ENCODE data around the gene OR6N2. TPM values are rescaled to one million over a fixed set of nuclear protein-coding genes. Genes with fewer than 3 reads are reported as not detected.

Gene OR6N2
- total RNA-seq, 1 experiment from 2014 or later, result not detected

DNA sequence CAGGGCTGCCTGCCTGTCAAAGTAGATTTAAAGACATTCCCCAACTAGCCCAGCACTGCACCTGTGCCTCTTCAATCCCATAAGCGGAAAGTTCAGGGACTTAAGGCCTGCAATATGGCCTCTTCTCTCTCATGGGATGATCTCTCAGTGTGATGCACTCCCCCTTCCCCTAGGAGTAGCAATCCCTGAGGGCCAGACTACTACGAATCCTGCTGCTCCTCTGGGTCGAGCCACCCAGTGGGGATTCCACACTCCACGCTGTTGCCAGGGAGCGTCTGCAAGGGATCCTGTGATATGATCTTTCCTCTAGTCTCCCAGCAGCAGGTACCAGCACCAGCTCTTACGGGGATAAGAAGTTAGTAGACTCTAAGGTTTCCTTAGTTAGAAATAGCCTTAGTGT is 13.2 kb upstream of the OR6N2 start:
- Histone ChIP-seq H4K5ac (ENCODE audit: insufficient read length, low read depth, low read length) (no peak overlapping the region), H3K23me2 (ENCODE audit: insufficient read length, low read depth, low read length, poor library complexity, severe bottlenecking) (no peaks in the 10 kb centered on the region), H3K79me1 (ENCODE audit: insufficient read depth, low read depth, low read length, poor library complexity, severe bottlenecking) (no peaks in the 10 kb centered on the region), H3K56ac (ENCODE audit: insufficient read length, low read depth, low read length) (no peak overlapping the region), H2BK12ac (ENCODE audit: insufficient read length, low read depth, low read length) (no peak overlapping the region), H3K4ac (ENCODE audit: low read depth, low read length) (no peak overlapping the region), H3K9me3 (ENCODE audit: control insufficient read depth, low read depth, low read length) (no peaks in the 10 kb centered on the region), H3K9ac (ENCODE audit: extremely low read depth, insufficient read length, low read length) (no peak overlapping the region), H2BK5ac (ENCODE audit: insufficient read length, low read length) (no peak overlapping the region), H4K8ac (replicated peaks; ENCODE audit: insufficient read length, low read depth, low read length) (no peak overlapping the region), H3K79me2 (ENCODE audit: insufficient read depth, low read length) (no peaks in the 10 kb centered on the region), H2BK20ac (ENCODE audit: low read depth, low read length, poor library complexity, severe bottlenecking) (no peak overlapping the region), H2BK120ac (ENCODE audit: low read depth, low read length, poor library complexity, severe bottlenecking) (no peak overlapping the region), H3K27me3 (ENCODE audit: insufficient read depth, low read length) (no peaks in the 10 kb centered on the region), H3K4me1 (ENCODE audit: insufficient read depth, low read length) (no peaks in the 10 kb centered on the region), H2AK5ac (ENCODE audit: insufficient read length, low read length) (no peak overlapping the region), H4K20me1 (ENCODE audit: control insufficient read depth, insufficient read depth, insufficient read length) (no peaks in the 10 kb centered on the region), H3K4me2 (ENCODE audit: insufficient read depth, insufficient read length, low read length) (no peak overlapping the region), H4K91ac (ENCODE audit: insufficient read length, low read depth, low read length) (no peak overlapping the region), H3K23ac (ENCODE audit: insufficient read length, low read depth, low read length) (no peak overlapping the region), H2AFZ (ENCODE audit: low read length) (no peak overlapping the region), H3K18ac (ENCODE audit: insufficient read length, low read depth, low read length) (no peak overlapping the region), H3K27ac (ENCODE audit: insufficient read length, low read depth, low read length) (no peak overlapping the region), H2BK15ac (ENCODE audit: low read depth, low read length) (no peak overlapping the region), H3T11ph (ENCODE audit: low read length) (no peak overlapping the region), H3K14ac (ENCODE audit: insufficient read depth, low read length) (no peak overlapping the region)
- H3K36me3 Mint-ChIP-seq (ENCODE audit: insufficient read depth in 1 of 3, low read depth in 3 of 3), result no peaks in the 10 kb centered on the region
- H3K27ac Mint-ChIP-seq, result no peak overlapping the region
- peaks cover 6 to 12% of the 10 kb centered on the region in 2 experiments; a peak in 3 of 4 replicates for H3K4me1 Mint-ChIP-seq
- H3K4me3 Mint-ChIP-seq, result no peak overlapping the region
- TF ChIP-seq, protein P1, sequence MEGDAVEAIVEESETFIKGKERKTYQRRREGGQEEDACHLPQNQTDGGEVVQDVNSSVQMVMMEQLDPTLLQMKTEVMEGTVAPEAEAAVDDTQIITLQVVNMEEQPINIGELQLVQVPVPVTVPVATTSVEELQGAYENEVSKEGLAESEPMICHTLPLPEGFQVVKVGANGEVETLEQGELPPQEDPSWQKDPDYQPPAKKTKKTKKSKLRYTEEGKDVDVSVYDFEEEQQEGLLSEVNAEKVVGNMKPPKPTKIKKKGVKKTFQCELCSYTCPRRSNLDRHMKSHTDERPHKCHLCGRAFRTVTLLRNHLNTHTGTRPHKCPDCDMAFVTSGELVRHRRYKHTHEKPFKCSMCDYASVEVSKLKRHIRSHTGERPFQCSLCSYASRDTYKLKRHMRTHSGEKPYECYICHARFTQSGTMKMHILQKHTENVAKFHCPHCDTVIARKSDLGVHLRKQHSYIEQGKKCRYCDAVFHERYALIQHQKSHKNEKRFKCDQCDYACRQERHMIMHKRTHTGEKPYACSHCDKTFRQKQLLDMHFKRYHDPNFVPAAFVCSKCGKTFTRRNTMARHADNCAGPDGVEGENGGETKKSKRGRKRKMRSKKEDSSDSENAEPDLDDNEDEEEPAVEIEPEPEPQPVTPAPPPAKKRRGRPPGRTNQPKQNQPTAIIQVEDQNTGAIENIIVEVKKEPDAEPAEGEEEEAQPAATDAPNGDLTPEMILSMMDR (conservative IDR thresholded peaks at IDR 0.05), result no peak
- no peaks in the 10 kb centered on the region for H3K27me3 Mint-ChIP-seq (ENCODE audit: low read depth)
- no peak for DNase-seq
- no CpG with 5 or more reads among the region's 6 CpGs for WGBS (ENCODE audit: extremely low coverage, insufficient read length, low lambda C conversion rate)
- H3K9me3 Mint-ChIP-seq, result no peaks in the 10 kb centered on the region; a peak in 1 of 5 replicates

All from H9 (cell line).